ENCODE data around the gene SCN4A. TPM values are rescaled to one million over a fixed set of nuclear protein-coding genes. Genes with fewer than 3 reads are reported as not detected.
A peak's percentile ranks its signal among the peaks of the same experiment; 100 is the strongest.
"Not testable (repeated sequence)": the region's sequence is repeated elsewhere in the genome, so short reads cannot be mapped to it uniquely, and the experiment has no call there.

The SCN4A gene
- total RNA-seq, 2 donors from 2014 or later, result 0.20 TPM; not detected in 1

GRCh38 chr17:63910096-63910495, 62.6 kb downstream of the SCN4A start:
- DNase-seq (no peak), ATAC-seq (no peak)
- intact Hi-C loops (cut with DNase I, micrococcal nuclease), result loop anchor here (10.0 kb wide), 2 partner anchors 115 to 225 kb away; partner anchors contain the start of genes ERN1 (in 2 of the 2) and ICAM2 (in 1 of the 2)

DNA sequence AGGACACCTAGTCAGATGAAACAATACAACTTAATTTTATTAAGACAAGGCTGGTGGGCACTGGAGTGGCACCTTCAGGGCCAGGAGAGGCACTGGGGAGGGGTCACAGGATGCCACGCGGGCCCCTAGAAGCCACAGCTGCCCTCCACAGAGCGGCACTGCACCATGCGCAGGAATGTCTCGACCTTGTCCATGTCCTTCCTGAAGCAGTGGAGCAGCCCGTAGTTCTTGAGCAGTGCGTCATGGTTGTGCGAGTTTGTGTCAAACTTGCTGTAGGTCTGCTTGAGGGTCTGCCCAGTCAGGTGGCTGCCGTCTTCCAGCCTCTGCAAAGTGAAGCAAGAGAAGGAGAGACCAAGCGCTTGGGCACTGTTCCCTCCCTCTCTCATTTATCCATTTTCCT, 63.1 kb downstream of the SCN4A start:
- ATAC-seq; intact Hi-C loops (cut with DNase I, micrococcal nuclease); DNase-seq: not testable (repeated sequence)

DNA sequence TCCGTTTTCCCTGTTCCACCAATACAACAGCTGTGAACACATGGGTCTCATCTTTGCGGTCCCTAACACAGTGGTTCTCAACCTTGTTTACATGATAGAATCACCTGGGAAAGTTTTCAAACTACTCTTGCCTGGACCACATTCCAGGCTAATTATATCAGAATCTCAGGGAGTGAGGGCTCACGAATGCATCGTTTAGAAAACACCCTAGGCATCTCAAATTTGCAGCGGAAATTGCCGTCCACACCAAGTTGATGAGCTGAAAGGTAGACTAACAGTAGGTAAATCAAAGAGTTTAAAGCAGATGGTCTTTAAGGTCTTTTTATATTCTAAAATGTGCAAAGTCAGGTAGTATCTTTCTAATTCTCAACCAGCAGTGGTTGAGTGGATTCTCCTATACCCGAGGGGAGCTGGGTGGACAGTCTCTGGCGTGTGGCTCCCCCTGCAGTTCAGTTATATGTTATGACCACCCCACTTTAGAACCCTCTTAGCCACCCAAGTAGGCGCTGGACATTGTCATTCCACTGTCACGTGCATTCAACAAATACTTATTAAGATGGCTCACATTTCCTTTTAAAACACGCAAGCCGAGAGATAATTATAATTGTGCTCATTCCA, 65.4 kb downstream of the SCN4A start:
- ATAC-seq; intact Hi-C loops (cut with DNase I, micrococcal nuclease); DNase-seq: not testable (repeated sequence)

DNA sequence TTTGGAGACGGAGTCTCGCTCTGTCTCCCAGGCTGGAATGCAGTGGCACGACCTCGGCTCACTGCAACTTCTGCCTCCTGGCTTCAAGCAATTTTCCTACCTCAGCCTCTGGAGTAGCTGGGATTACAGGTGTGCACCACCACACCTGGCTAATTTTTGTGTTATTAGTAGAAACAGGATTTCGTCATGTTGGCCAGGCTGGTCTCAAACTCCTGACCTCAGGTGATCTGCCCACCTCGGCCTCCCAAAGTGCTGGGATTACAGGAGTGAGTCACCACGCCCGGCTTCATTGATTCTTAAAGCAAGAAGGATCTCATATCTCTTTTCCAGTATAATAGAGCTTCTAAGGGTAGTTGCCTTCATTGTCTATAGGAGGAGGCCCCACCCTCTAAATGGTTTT, 67.9 kb downstream of the SCN4A start:
- ATAC-seq, result not testable (repeated sequence)

DNA sequence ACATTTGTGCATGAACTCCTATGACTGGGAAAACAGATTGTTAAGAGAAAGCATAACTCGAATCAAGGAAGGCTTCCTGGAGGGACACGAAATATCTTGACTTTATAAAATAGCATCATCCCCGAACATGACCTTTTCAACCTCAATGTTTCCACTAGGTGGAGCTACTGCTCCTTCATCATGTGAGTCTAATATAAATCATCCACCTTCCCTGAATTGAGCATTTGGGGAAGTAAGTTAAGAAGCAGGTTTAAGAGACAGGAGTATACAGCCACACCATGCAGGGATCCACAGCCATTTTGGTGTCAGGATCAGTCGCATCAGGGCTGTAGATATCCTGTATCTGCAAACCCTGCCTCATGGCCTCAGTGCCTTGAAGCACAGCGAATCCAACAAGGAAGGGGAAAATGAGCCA, 68.9 kb downstream of the SCN4A start:
- ATAC-seq, result peak; percentile 61
- intact Hi-C loops (cut with DNase I, micrococcal nuclease); DNase-seq: not testable (repeated sequence)

More for the DNA sequence above, 67.9 kb downstream of the SCN4A start:
- DNase-seq; intact Hi-C loops (cut with DNase I, micrococcal nuclease): not testable (repeated sequence)

DNA sequence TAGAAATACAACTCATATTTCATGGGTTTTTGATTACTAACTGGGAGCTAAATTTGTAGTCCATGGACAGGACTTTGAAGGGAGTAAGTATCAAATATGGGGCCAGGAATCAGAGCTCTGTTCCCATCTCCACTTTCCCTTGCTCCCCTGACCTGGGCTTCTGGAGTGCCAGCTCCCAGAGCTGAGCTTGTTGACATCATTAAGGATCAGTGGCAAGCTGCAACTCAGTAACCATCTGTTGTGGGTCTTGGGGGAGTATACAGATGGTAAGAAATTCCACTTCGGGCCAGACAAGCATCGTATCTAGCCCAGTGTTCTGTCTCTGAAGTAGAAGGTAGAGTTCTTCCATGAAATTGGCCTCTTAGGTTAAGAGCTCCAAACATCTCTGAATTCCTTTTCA, 70.7 kb downstream of the SCN4A start:
- intact Hi-C loops (cut with DNase I, micrococcal nuclease); DNase-seq; ATAC-seq: not testable (repeated sequence)

DNA sequence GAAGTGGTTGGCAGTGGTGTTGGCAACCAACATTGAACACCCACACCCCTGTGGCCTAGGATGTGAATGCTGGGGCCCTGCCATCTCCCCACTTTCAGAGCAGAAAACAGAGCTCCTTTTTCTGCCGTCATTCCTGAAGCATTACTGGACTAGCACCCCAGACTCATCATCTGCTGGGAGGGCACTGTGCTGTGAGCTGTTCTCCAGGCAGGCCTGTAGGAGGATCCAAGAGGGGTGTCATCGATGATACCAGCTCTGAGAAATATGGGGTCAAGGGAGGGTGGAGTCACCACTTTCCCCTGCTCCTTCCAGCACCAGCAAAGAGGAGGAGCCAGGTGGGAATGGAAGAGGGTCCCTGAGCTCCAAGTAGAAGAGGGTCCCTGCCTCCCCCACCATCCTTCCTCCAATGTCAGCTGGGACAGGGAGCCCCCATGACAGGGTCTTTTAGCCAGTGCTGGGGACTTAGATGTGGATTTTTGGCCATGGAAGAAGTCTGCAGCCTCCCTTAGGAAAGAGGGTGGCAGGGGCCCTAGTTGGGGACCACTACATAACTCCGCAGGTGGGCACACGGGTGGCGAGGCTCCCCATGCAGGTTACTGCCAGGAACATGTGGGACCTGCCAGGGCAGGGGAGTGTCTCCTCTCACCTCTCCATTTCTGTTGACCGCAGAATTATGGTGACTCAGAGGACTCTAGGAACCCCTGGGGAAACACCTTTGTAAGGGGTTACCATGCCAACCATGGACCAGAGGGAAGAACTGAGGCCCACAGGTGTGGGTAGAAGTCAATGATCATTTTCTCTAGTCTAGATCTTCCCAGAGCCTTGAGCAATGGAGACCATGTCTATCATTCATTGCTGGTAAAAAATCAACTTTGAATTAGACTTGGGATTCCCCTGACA, 73.6 kb downstream of the SCN4A start:
- DNase-seq; intact Hi-C loops (cut with DNase I, micrococcal nuclease); ATAC-seq: not testable (repeated sequence)

DNA sequence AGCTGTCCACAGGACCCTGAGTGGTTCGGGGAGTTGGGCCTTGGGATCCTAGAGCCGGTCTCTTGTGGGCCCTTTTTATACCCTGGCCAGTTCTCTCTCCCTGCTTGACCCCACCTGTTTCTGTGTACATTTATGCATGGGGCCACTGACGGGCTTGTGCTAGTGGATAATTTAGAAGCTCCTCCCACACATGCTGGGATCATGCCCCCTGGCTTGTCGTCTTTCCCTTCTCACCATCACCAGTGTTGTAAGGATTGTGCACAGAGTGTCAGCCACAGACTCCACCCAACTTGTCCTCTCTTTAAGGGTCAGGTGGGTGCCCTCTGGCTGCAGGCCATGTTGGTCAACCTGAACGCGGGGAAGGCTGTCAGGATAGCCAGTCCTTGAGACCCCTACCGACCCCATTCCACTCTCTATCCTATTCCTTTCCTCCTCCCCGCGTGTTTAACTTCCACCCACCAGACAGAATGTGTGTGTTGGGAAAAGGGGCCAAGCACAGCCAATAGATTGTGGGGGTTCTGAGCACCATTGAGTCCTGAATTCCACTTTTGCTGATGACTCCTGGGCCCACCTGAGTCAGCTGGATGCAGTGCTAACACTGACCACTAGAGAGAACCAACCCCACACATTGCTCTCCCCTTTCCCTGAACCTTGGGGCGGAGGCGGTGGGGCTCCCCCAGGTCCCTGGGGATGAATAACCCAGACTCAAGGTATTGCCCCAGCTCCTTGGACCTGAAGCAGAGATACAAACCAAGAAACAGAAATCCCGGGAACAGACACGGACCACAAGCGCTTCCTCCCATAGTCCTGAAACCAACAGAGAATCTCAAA, 76.0 kb downstream of the SCN4A start, which contains the start of gene CSH1:
Gene CSH1 (minus strand): TSS at position 51 of the 831 bp plus-strand sequence. CDS start 63 bp downstream, outside the sequence.
- intact Hi-C loops (cut with DNase I, micrococcal nuclease); ATAC-seq; DNase-seq: not testable (repeated sequence)

- DNase-seq; ATAC-seq; intact Hi-C loops (cut with DNase I, micrococcal nuclease): not testable (repeated sequence)
Observed at GRCh38 chr17:63894821-63895220, 77.9 kb downstream of the SCN4A start.

DNA sequence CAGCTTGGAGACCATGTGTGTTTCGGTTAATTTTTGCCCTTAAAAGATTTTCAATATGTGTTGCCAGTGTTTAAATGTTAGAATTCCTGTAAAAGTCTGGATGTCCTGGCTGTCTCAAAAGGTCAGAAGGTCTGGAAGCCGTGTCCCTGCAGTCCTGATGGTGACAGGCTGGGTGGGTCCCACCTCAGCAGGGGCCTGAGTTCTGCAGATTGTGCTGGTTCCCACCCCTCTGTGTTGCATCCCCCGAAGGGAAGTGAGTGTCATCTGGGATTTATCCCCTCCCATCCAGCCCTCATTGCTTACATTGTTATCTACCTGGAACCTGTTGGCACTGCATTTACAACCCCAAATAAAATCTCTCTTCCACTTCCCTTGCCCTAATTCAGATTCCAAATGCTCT, 78.7 kb downstream of the SCN4A start:
- intact Hi-C loops (cut with DNase I, micrococcal nuclease); ATAC-seq; DNase-seq: not testable (repeated sequence)

- ATAC-seq; intact Hi-C loops (cut with DNase I, micrococcal nuclease); DNase-seq: not testable (repeated sequence)
Observed at GRCh38 chr17:63892316-63893037, 80.2 kb downstream of the SCN4A start.

GRCh38 chr17:63889026-63889848, 83.5 kb downstream of the SCN4A start:
- peak; percentile 57 for ATAC-seq
- DNase-seq; intact Hi-C loops (cut with DNase I, micrococcal nuclease): not testable (repeated sequence)

Other genes with a start within 250 kb of the SCN4A start
- 10 to 100 TPM; 18.8 to 21.2 TPM for gene STRADA, start 231.1 kb downstream of the SCN4A start, total RNA-seq
- 100 to 1,000 TPM; 124 to 161 TPM for gene CCDC47, start 199.3 kb downstream of the SCN4A start, total RNA-seq
- gene DDX42, start 198.7 kb downstream of the SCN4A start, total RNA-seq, result 10 to 100 TPM; 86.5 to 93.6 TPM
- gene PSMC5, start 145.5 kb downstream of the SCN4A start, total RNA-seq, result 10 to 100 TPM; 86.3 to 92.5 TPM
- gene FTSJ3, start 145.3 kb downstream of the SCN4A start, total RNA-seq, result 10 to 100 TPM; 25.9 to 28.4 TPM
- gene SMARCD2, start 130.2 kb downstream of the SCN4A start, total RNA-seq, result 10 to 100 TPM; 73.0 to 75.8 TPM
- gene CSH2, start 99.2 kb downstream of the SCN4A start, total RNA-seq, result not detected
- gene GH2, start 91.0 kb downstream of the SCN4A start, total RNA-seq, result not detected
- gene CSH1, start 76.3 kb downstream of the SCN4A start, total RNA-seq, result not detected
- not detected for gene CSHL1, start 61.7 kb downstream of the SCN4A start, total RNA-seq
- not detected for gene GH1, start 54.1 kb downstream of the SCN4A start, total RNA-seq
- 1 to 10 TPM; 2.0 to 4.0 TPM for gene CD79B, start 40.6 kb downstream of the SCN4A start, total RNA-seq
- under 1 TPM in 1 of 2 donors, not detected in 1; 0.22 TPM for gene PRR29, start 25.4 kb upstream of the SCN4A start, total RNA-seq
- 10 to 100 TPM in 1 of 2 donors, 1 to 10 TPM in 1; 6.9 to 11.5 TPM for gene ICAM2, start 47.7 kb upstream of the SCN4A start, total RNA-seq
- 10 to 100 TPM; 19.9 to 25.6 TPM for gene ERN1, start 157.2 kb upstream of the SCN4A start, total RNA-seq